HG02642 (cell line): ENCODE measurements around the gene CYP27B1.

Source experiments
- ATAC-seq: cut with Tn5 transposase; IDR thresholded peaks from one replicate; pipeline ENCODE4 v1.9.1; 2021; ENCODE audit warnings: mild to moderate bottlenecking; ENCODE audit not compliant: unreplicated experiment, poor library complexity

Gene CYP27B1

DNA sequence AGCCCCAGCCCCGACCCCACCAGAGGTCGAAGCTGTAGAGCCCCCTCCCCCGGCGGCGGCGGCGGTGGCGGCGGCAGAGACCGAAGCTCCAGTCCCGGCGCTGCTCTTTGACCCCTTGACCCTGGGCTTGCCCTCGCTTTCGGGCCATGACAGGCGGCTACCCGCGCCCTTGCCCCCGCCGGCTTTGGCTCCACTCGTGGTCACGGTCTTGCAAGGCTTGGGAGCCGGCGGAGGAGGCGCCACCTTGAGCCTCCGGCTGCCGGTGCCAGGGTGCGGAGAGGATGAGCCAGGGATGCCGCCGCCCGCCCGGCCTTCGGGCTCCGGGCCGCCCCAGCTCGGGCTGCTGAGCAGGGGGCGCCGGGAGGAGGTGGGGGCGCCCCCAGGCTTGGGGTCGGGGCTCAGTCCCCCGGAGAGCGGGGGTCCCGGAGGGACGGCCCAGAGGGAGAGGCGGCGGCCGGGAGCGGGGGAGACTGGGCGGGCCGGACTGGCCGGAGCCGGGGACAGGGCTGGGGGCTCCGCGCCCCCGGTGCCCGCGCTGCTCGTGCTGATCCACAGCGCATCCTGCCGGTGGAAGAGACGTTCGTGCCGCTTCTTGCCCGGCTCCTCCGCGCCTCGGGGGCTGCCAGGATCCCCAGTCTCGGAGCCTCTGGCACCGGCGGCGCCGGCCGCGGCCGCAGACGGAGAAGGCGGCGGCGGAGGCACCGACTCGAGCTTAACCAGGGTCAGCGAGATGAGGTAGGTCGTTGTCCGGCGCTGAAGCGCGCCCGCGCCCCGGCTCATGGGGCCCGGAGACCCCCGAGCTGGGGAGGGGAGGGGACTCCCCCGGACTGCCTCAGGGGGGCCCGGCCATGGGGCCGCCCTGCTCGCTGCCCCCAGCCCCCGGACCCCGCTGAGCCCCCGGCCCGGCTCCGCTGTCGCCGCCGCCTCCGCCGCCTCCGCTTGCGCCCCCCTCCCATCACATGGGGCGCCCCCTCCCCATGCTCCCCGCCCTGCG is 29.1 kb downstream of the CYP27B1 start:
- ATAC-seq = no peak

DNA sequence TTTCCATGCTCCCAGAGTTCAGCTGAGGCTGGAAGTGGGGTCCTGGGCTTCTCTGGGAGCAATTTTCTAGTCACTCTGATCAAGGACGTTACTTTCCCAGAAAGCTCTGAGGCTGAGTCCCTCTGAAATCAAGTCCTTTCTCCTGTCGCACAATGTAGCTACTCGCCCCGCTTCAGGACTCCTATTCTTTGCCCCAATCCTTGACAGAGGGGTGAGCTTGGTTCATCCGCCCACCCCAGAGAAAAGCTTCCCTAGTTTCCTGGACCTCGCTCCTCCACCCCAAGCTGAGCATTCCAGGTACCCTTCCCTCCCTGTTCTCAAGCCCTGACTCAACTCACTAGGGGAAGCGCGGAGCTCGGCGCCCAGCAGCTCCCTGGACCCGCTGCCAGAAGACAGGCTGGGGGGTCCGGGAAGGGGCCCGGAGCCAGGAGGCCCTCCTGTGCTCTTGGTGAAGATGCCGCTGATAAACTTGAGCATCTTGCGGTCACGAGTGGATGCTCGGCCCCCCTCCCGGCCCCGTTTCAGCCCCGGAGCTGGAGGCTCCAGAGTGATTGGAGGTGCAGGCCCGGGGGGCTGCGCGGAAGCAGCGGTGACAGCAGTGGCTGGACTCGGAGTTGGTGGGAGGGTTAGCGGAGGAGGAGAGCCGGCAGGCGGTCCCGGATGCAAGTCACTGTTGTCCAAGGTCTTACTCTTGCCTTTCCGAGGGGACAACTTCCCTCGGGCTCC is 30.0 kb downstream of the CYP27B1 start:
- no peak for ATAC-seq

DNA sequence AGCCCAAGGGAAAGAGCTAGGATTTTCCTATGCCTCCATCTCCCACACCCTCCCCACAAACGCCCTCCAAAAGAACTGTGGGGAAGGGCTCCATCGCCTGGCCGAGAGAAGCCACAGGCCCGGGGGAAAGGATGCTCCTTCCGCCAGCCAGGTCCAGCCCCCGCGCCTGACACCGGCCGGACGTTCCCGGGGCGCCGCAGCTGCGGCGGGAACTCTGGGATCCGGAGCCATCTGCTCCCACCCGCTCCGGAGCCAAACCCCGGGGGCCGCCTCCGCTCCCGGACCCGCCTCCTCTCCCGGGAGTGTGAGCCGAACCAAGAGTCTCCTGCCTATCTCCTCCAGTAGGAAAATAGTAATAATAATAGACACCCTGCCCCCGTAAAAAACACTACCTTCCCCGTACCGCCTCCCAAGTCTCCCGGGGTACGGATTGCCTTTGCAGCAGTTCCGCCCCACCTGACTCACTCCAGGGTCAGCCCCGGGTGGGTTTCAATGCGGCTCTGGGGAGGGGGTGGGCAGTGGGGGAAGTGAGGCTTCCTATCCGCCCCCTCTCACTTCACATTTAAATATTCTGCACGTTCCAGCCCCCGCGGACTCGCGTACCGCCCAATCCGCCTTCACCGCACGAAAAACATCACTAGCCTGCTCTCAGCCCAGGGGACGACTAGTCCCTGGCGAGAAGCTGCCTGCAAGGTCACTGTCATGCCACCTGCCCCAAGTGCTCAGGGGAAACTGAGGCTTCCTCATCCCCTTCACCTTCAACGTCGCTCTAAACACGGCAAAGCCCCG is 30.7 kb downstream of the CYP27B1 start:
- ATAC-seq = no peak

DNA sequence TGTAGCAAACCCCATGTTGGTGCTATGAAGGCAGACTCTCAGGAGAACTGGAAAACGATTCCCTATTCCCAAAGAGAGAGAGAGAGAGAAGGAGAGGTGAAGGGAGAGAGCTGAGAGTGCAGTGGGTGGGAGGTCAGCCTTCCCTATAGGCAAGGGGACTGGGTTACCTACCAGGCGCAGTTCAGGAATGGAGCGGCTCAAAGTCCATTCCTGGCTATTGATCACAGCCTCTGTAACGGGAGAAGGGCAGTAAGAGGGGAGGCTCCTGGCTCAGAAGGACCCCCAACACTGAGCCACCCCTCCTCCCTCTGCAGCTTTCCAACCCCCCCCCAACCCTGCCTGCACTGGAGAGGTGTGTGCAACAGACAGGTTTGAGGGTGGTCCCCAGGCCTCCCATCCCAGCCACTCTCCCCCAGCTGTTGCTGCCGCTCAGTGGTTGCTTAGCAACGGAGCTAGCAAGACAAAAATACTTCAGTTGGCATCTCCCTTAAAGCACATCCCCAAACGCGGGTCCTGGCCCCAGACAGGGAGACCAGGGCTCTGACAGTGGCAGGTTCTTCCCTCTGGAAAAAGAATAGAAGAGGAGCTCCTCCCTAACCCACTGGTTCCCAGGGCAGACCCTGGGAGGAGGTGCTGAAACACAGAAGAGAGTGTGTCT is 31.6 kb downstream of the CYP27B1 start:
- no peak for ATAC-seq

DNA sequence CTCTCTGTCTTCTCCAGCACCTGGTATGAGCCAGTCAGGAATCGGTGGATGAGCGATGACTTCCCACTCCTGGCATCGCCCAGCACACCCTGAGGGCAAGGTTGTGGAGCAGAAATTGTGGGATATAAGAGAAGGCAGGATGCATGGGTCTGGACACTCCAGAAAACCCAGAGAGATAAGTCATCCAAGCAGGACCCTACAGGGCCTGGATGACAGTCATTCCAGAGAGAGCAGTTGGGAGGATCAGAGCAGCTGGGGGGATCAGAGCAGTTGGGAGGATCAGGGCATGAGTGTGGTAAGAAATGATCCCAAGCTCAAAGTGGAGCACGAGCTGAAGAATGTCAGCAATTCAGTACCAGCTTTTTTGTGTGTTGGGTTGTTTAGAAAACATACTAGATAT is 32.3 kb downstream of the CYP27B1 start:
- no peak for ATAC-seq

DNA sequence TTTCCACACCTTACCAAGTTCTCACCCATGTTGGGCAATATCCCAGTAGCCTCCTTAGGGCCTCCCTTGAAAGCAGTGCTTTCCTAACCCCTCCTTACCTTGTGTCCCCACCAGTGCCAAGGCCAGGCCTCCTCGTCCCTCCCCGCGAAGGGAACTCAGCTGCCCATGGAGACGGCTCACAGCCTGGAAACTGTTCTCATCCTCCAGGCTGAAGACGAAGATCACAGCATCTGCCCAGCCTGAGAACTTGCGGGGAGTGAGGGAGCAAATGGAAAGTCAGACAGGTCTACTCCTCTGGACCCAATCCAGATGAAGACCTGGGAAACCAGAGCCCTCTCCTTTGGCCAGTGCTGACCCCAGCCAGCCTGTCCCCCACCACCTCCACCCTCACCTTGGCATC is 33.0 kb downstream of the CYP27B1 start:
- no peak for ATAC-seq

DNA sequence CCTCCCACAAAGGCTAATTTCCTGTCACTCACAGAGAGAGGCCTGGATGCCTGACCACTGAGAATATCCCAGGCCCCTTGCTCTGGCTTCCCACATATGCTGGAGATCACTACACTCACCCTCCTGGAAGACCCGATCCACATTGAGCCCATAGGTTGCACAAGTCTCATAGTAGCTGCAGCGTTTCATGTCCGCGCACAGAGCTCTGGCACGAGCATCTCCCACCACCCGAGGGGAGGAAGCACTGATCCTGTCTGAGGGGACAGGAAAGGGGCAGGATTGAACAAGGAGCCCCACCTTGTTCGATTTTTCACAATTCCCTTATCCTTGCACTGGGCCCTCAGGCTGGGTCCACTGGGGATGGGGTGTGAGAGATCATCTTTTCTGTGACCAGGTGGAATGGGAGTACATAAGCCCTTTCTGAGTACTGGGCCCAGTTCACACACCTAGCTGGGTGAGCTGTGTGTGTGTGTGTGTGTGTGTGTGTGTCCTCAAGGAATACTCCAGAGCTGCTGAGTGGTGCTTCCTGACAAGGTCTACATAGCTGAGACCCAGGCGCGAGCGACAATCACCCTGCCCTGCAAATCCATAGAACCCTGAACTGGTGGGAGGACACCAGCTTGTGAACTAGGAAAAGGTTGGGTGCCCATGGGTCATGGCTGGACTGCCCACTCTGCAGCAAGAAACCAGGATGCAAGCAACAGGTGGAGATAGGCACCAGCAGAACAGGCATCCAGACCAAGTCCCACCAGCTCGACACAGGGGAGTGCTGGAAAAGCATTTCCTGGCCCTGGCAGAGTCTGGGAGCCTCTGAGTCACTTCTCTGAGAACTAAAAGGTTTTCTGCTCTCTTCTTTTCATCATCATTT is 33.9 kb downstream of the CYP27B1 start:
- ATAC-seq = no peak

DNA sequence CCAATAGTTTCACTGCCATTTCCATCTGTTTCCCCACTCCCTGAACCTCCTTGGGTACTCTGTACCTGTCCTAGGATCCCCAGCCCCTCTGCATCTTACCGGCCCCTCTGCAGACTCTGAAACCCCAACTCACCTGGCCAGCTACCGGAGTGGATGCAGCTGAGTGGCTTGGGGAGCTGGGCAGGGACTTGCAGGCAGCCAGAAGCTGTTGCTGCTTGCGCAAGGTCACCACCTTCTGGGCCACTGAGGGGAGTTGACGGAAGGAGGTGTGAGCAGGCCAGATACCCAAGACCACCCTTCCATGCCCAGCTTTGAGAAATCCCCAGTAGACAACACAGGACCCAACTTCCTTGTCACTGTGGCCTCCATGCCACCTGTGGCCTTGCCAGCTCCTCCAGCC is 34.6 kb downstream of the CYP27B1 start:
- no peak for ATAC-seq

DNA sequence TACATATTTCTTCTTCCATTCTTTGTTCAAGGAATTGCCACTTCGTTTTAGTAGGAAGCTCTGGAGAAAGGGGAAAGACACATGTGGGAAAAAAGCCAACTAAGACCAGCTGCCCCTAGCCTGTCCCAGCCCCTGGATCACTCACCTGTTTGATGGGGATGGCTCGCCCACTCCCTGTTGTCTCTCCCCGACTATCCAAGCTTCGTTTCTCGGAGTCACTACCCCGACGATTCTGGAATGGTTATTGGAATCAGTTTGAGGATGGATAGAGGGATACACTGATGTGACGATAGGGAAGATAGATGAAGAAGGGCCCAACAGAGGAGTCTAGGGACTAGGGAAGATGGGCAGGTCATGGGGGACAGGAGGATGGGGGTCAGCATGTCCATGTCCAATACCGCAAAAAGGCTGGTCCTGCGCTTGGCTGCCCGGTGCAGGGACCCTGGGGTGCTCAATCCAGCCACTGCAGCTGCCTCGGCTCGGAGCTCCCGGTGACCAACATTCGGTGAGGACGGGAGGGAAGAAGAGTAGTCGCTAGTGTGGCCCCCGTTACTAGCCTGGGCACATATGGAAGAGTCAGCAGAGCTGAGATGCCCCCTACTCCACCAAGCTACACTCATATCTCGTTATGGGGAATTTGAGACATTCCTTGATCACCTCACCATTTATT is 35.3 kb downstream of the CYP27B1 start:
- ATAC-seq = no peak

DNA sequence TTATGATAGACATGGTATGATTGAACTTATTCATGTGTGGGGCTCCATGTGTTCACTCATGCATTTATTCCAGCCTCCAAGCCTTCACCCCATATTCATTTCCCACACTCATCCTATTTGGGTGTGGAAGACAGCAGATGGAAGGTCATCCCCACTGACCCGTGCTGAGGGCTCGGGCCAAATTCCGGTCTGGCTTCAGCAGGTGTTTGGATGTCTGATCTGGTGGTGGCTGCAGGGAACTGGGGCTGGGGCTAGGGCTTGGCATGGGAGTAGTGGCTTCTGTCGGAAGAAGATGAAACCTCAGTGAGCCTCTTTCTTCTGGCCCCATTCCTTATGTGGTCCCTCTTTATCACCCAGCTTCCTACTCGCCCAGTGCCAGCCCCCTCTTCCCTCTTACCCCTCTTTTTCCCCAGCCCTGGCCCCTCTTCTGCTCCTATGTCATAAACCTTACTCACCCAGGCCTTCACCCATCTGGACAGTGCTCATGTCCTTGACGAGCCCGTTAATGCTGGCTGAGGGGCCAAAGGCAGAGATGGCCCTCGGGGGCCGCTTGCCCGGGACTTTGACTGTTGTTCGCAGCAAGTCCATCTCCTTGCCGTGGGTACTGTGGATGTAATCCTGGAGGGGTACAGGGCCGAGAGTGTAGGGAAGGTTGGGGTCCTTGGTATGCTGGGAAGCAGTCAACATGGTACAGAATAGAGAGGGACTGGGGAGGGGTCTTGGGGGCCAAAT is 36.4 kb downstream of the CYP27B1 start:
- ATAC-seq = no peak

DNA sequence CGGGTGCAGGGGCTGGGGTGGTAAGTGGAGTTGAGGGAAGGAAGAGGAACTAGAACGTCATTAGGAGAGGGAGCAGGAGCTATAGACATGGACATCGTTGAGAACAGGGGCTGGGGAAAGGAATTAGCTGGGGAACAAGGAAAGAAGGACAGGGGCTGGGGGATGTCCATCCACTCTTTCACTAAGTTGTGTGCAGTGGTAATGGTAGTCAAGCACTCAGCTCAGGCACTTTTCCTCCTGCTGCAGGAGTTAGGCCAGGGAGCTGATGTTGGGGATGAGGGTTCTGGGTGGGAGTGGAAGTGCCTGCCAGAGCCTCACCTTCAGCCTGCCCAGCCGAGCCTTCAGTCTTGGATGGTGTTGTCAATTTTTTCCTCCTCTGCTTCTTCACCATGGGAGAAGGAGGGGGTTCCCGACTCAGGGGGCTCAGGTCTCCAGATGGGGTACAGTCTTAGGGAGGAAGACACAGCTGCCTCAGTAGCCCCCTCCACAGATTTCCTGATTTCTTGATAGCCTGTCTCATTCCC is 37.5 kb downstream of the CYP27B1 start:
- ATAC-seq = no peak

DNA sequence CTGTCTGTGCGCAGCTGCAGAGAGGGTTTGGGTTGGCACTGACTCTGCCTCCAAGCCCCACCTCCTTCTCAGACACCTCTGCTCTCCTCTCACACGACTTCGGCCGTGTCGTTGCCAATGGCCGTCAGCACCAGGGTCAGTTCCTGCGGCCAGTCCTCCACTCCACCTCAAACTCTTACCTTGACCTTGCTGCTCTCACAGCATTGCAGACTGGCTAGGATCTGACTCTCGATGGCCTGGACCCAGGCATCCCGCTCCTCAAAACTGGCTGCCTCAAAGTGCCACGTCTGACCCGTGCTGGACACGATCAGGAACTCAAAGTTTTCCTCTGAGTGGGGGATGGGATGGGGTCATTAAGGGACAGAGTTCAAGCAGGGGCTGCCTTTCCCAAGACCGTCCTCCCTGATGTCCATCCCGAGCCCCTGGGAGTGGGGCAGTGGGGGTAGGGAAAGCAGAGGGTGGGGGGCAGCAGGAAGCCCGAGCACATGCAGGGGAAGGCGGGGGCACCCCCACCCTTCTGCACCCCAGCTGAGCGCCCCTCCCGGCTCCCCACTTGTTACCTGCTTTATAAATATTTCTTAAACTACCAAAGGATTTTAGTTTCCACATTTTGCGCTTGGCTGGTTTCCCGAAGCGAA is 39.0 kb downstream of the CYP27B1 start:
- no peak for ATAC-seq

DNA sequence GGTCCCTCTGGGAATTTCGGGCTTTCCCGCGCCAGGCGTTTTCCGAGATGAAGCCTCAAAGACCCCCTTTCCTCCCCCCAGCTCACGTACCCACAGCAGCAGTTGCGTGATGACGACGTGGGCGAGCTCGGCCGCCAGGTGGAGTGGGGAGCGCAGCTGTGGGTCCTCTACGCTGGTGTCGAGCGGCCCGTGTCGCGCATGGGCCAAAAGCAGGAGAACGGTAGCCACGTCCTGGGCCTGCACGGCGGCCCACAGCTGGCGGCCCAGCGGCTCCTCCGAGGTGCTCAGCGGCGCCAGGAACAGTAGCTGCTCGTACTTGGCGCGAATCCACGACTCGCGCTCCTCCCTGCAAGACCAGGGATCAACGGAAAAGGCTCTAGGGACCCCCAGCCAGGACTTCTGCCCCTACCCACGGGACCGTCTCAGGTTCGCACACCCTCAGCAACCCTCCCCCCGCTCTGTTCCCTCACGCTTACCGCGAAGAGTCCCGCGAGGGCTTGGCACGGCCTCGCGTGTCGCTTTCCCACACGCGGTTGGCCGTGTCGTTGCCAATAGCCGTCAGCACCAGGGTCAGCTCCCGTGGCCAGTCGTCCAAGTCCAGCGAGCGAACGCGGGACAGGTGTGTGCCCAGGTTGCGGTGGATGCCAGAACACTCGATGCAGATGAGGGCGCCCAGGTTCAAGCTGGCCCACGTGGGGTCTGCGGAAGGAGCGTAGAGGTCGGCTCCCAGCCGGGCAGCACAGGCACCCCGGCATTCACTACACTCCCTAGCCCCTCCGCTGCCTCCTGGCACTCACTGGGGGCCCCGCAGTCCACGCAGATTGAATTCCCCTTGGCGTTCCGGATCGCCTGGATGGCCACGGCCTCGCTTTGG is 39.8 kb downstream of the CYP27B1 start:
- no peak for ATAC-seq

DNA sequence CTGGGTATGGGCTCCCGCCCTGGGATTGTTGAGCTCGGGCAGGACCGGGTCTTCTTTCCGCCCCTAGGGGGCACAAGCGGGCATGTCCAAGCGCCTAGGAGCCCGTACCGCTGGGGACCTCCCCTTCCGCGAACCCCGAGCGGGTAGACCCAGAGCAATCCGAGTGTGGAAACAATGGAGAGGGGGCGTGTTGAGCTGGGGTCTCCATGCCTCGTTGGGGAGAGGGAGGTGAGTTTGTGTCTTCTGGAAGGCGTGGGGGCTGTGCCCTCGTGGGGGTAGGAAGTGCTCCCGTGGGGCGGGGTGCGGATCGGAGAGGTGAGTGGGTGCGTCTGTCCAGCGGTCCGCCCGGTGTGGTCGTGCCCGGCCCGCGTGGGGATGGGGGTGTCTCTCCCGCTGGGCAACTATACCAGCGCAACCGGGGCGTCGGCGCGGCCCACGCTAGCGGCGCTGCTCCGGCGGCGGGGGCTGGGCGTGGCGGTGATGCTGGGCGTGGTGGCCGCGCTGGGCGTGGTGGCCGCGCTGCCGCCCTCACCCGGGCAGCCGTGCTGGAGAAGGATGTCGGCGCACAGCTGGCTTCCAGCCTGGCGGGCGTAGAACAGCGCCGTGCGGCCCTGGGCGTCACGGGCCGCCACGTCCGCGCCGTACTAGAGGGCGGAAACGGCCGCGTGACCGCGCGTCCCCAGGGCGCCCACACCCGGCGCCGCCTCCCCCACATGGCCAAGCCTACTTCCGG is 40.6 kb downstream of the CYP27B1 start:
- no peak for ATAC-seq

DNA sequence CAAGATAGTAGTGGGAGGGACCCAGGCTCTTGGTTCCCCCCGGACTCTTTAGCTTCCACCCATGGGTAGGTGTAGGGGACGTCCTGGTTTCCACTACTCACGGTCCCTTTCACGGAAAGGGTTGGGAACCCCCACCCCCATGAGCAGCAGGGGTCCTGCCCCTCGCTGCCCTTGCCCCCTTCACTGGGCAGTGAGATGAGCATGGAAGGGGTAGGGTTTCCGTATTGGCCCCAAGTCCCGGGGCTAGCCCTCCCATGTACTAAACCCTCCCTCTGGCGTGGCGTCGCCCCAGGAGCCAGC is 41.1 kb downstream of the CYP27B1 start:
- ATAC-seq = no peak
